Immature natural killer cell (primary cell): Measurements from ENCODE around the gene FTCDNL1. TPM values are rescaled to one million over a fixed set of nuclear protein-coding genes. Genes with fewer than 3 reads are reported as not detected.

Source experiments
- DNase-seq, 3 donors: peaks; one replicate each; pipeline ENCODE4 v3.0.0; 2022; ENCODE audit warnings: mixed read lengths in 1 of 3
- H3K27ac Mint-ChIP-seq, 6 donors: one replicate each; pipeline ENCODE4 v1.8.0; 2020; ENCODE audit warnings: mixed read lengths in 6 of 6, mild to moderate bottlenecking in 5 of 6, inconsistent platforms in 4 of 6, moderate library complexity in 3 of 6
- H3K27me3 Mint-ChIP-seq, 3 donors: one replicate each; pipeline ENCODE4 v1.8.0; 2020 to 2021; ENCODE audit warnings: low read depth in 3 of 3, mild to moderate bottlenecking in 3 of 3, mixed read lengths in 3 of 3, moderate library complexity in 3 of 3, inconsistent platforms in 1 of 3
- H3K36me3 Mint-ChIP-seq, 3 donors: one replicate each; pipeline ENCODE4 v1.8.0; 2020; ENCODE audit warnings: mixed read lengths in 3 of 3, inconsistent platforms in 2 of 3, mild to moderate bottlenecking in 2 of 3
- H3K4me1 Mint-ChIP-seq, 2 donors: one replicate each; pipeline ENCODE4 v1.8.0; 2020; ENCODE audit warnings: inconsistent platforms in 2 of 2, mild to moderate bottlenecking in 2 of 2, mixed read lengths in 2 of 2, moderate library complexity in 1 of 2
- H3K4me3 Mint-ChIP-seq, 5 donors: one replicate each; pipeline ENCODE4 v1.8.0; 2020; ENCODE audit warnings: mild to moderate bottlenecking in 5 of 5, mixed read lengths in 5 of 5, inconsistent platforms in 3 of 5, moderate library complexity in 3 of 5
- H3K9me3 Mint-ChIP-seq, 6 donors: one replicate each; pipeline ENCODE4 v1.8.0; 2020; ENCODE audit warnings: mild to moderate bottlenecking in 6 of 6, mixed read lengths in 6 of 6, inconsistent platforms in 4 of 6, moderate library complexity in 3 of 6
- polyA plus RNA-seq, 3 donors: library from polyadenylated mRNA; unstranded; fragments of 300-500 nt; fragmentation: Illumina TruSeq; gene quantifications; one replicate each; pipeline ENCODE4 v1.2.3, GENCODE V29; 2021

FTCDNL1 gene
- polyA plus RNA-seq, 3 donors from 2014 or later, result 1.1 to 2.8 TPM; not detected in 1

- Mint-ChIP-seq H3K9me3 (no peaks in the 10 kb centered on the region), H3K27me3 (peaks cover 2 to 6% (median 4%) of the 10 kb centered on the region in 3 donors), H3K4me1 (no peaks in the 10 kb centered on the region), H3K27ac (no peak overlapping the region), H3K36me3 (no peaks in the 10 kb centered on the region), H3K4me3 (no peak overlapping the region)
- DNase-seq, result no peak
These were observed 90.4 kb downstream of the FTCDNL1 start for GRCh38 chr2:199760574-199760973.

- no peaks in the 10 kb centered on the region for H3K4me1 Mint-ChIP-seq
- H3K36me3 Mint-ChIP-seq, result no peaks in the 10 kb centered on the region
- H3K27ac Mint-ChIP-seq, result no peak overlapping the region
- H3K9me3 Mint-ChIP-seq, result no peaks in the 10 kb centered on the region
- peaks cover 2 to 22% (median 4%) of the 10 kb centered on the region in 3 donors for H3K27me3 Mint-ChIP-seq
- H3K4me3 Mint-ChIP-seq, result no peak overlapping the region
- DNase-seq, result no peak
These were observed 93.6 kb downstream of the FTCDNL1 start for GRCh38 chr2:199757233-199757870.

- peaks cover 2 to 24% (median 7%) of the 10 kb centered on the region in 3 donors for H3K27me3 Mint-ChIP-seq
- no peaks in the 10 kb centered on the region for H3K9me3 Mint-ChIP-seq
- no peaks in the 10 kb centered on the region for H3K36me3 Mint-ChIP-seq
- DNase-seq, result no peak
- no peak overlapping the region for H3K4me3 Mint-ChIP-seq
- H3K4me1 Mint-ChIP-seq, result no peaks in the 10 kb centered on the region
- no peak overlapping the region for H3K27ac Mint-ChIP-seq
These were observed 94.2 kb downstream of the FTCDNL1 start for GRCh38 chr2:199756743-199757142.

- no peak for DNase-seq
- Mint-ChIP-seq H3K4me3 (no peak overlapping the region), H3K36me3 (no peaks in the 10 kb centered on the region), H3K9me3 (no peaks in the 10 kb centered on the region), H3K4me1 (no peaks in the 10 kb centered on the region), H3K27me3 (peaks cover 2 to 24% (median 8%) of the 10 kb centered on the region in 3 donors), H3K27ac (no peak overlapping the region)
These were observed 94.8 kb downstream of the FTCDNL1 start for GRCh38 chr2:199756211-199756610.

- Mint-ChIP-seq H3K4me3 (no peak overlapping the region), H3K27ac (no peak overlapping the region), H3K9me3 (no peaks in the 10 kb centered on the region), H3K4me1 (no peaks in the 10 kb centered on the region), H3K27me3 (peaks cover 3 to 21% (median 8%) of the 10 kb centered on the region in 3 donors), H3K36me3 (no peaks in the 10 kb centered on the region)
- DNase-seq, result no peak
These were observed 96.2 kb downstream of the FTCDNL1 start for GRCh38 chr2:199754766-199755165.

GRCh38 chr2:199751492-199752120, 99.4 kb downstream of the FTCDNL1 start:
- Mint-ChIP-seq H3K4me3 (no peak overlapping the region), H3K9me3 (no peaks in the 10 kb centered on the region), H3K27me3 (peaks cover 3 to 21% (median 8%) of the 10 kb centered on the region in 3 donors), H3K27ac (no peak overlapping the region), H3K36me3 (no peaks in the 10 kb centered on the region), H3K4me1 (no peaks in the 10 kb centered on the region)
- DNase-seq, result no peak

GRCh38 chr2:199749571-199749970, 101.4 kb downstream of the FTCDNL1 start:
- no peak for DNase-seq
- H3K27me3 Mint-ChIP-seq, result peaks cover 3 to 21% (median 7%) of the 10 kb centered on the region in 3 donors
- H3K27ac Mint-ChIP-seq, result no peak overlapping the region
- no peak overlapping the region for H3K4me3 Mint-ChIP-seq
- no peaks in the 10 kb centered on the region for H3K9me3 Mint-ChIP-seq
- H3K36me3 Mint-ChIP-seq, result no peaks in the 10 kb centered on the region
- H3K4me1 Mint-ChIP-seq, result no peaks in the 10 kb centered on the region

- H3K4me1 Mint-ChIP-seq, result peaks cover 0 to 3% of the 10 kb centered on the region in 2 donors
- H3K4me3 Mint-ChIP-seq, result no peak overlapping the region
- H3K36me3 Mint-ChIP-seq, result no peaks in the 10 kb centered on the region
- H3K27ac Mint-ChIP-seq, result no peak overlapping the region
- H3K27me3 Mint-ChIP-seq, result peaks cover 3 to 9% (median 3%) of the 10 kb centered on the region in 3 donors
- no peak for DNase-seq
- H3K9me3 Mint-ChIP-seq, result no peaks in the 10 kb centered on the region
These were observed 106.3 kb downstream of the FTCDNL1 start for GRCh38 chr2:199744724-199745123.

GRCh38 chr2:199744260-199744659, 106.7 kb downstream of the FTCDNL1 start:
- H3K4me3 Mint-ChIP-seq, result no peak overlapping the region
- peaks cover 0 to 4% of the 10 kb centered on the region in 2 donors for H3K4me1 Mint-ChIP-seq
- peaks cover 4 to 13% (median 5%) of the 10 kb centered on the region in 3 donors for H3K27me3 Mint-ChIP-seq
- DNase-seq, result no peak
- no peak overlapping the region for H3K27ac Mint-ChIP-seq
- no peaks in the 10 kb centered on the region for H3K36me3 Mint-ChIP-seq
- H3K9me3 Mint-ChIP-seq, result no peaks in the 10 kb centered on the region

- Mint-ChIP-seq H3K36me3 (no peaks in the 10 kb centered on the region), H3K27ac (no peak overlapping the region), H3K4me1 (peaks cover 0 to 4% of the 10 kb centered on the region in 2 donors), H3K27me3 (peaks cover 4 to 10% (median 5%) of the 10 kb centered on the region in 3 donors), H3K9me3 (no peaks in the 10 kb centered on the region), H3K4me3 (no peak overlapping the region)
- no peak for DNase-seq
These were observed 107.4 kb downstream of the FTCDNL1 start for GRCh38 chr2:199743415-199744120.

GRCh38 chr2:199742884-199743283, 108.1 kb downstream of the FTCDNL1 start:
- Mint-ChIP-seq H3K4me3 (no peak overlapping the region), H3K36me3 (no peaks in the 10 kb centered on the region), H3K9me3 (no peaks in the 10 kb centered on the region), H3K27ac (no peak overlapping the region), H3K27me3 (peaks cover 4 to 10% (median 8%) of the 10 kb centered on the region in 3 donors), H3K4me1 (peaks cover 0 to 4% of the 10 kb centered on the region in 2 donors)
- no peak for DNase-seq

- no peaks in the 10 kb centered on the region for H3K36me3 Mint-ChIP-seq
- no peak for DNase-seq
- H3K27me3 Mint-ChIP-seq, result peaks cover 4 to 10% (median 7%) of the 10 kb centered on the region in 3 donors
- H3K4me3 Mint-ChIP-seq, result no peak overlapping the region
- H3K9me3 Mint-ChIP-seq, result no peaks in the 10 kb centered on the region
- no peak overlapping the region for H3K27ac Mint-ChIP-seq
- peaks cover 0 to 4% of the 10 kb centered on the region in 2 donors for H3K4me1 Mint-ChIP-seq
These were observed 110.9 kb downstream of the FTCDNL1 start for GRCh38 chr2:199740111-199740428.

- Mint-ChIP-seq H3K36me3 (no peaks in the 10 kb centered on the region), H3K27ac (no peak overlapping the region), H3K4me1 (peaks cover 0 to 4% of the 10 kb centered on the region in 2 donors), H3K4me3 (no peak overlapping the region), H3K9me3 (no peaks in the 10 kb centered on the region), H3K27me3 (peaks cover 4 to 10% (median 7%) of the 10 kb centered on the region in 3 donors)
- DNase-seq, result peak in 2 of 3 donors; percentile 9 to 29
These were observed 111.4 kb downstream of the FTCDNL1 start for GRCh38 chr2:199739413-199740110.
